CD4-positive, alpha-beta T cell treated with Interferon gamma for 1 hour (primary cell): ENCODE results near the gene SLC24A3.

ENCODE experiments used
- DNase-seq: peaks from one replicate; pipeline ENCODE4 v3.0.0-alpha.2; 2020

Gene SLC24A3

DNA sequence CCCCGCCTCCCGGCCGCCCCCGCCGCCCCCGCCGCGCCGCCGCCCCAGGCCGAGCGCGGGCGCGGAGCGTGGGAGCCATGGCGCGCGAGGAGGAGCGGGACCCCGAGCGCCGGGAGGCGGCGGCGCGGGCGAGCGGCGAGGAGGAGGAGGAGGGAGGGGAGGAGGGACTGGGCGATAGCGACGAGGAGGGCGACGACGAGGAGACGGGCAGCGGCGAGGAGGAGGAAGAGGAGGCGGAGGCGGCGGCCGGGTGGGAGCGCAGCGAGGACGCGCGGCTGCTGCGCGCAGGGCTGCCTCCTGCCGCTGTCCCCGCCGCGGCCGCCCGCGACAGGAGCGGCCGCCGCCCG, at the start of gene SLC24A3:
Gene SLC24A3 (plus strand): TSS at position 174 of the 347 bp plus-strand sequence.
- no peak for DNase-seq

DNA sequence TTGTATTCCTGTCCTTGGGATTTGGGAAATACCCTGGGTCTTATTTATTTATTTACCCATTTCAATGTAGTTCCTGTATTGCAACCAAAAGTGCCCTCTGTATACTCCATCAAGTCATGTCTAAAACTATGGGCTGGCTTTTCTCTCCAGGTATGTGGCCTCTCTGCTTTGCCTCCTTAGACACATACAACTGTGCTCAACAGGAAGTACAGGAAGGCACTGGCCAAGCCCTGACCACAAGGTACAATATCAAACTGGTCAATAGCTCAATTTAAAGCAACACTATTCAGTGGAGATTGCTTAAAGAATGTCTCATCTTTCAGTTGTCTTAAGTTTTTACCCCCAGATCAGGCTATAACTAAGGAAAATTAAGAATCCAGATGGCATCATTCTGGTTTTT, 42.3 kb upstream of the SLC24A3 start:
- DNase-seq: no peak

DNA sequence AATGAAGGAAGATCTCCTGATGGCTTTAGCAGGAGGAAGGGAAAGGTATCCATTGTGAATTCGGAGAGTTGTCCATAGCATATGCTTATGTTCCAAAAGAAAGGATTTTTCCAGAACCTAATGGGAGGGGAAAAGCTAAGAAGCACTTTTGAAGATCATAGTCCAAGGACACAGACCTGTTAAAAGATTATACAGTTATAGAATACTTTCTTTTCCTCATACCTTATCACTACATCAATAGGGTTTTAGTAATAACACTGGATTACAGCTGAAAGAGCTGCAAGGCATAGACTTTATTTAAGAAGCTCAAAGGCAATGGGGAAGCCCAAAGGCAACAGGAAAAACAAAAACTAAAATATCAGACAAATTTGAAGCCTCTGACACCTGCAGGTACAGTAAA, 39.8 kb upstream of the SLC24A3 start:
- DNase-seq: no peak

DNA sequence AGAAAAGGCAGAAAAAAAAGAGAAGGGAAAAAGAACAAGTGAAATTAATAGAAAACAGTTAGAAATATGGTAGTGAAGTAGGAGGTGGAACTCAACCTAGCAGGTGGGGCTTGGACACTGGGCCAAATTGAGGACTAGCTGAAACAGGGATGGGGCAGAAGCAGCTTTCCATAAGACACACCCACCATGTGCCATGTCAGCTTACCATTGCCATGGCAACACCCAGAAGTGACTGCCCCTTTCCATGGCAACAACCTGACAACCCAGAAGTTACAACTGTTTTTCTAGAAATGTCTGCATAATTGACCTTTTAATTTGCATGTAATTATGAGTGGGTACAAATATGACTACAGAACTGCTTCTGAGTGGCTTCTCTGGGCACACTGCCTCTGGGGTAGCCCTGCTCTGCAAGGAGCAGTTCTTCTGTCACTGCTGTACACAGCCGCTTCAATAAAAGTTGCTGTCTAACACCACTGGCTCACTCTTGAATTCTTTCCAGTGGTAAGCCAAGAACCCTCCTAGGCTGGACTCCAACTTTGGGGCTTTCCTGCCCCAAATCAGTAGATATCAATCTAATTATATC, 35.9 kb upstream of the SLC24A3 start:
- DNase-seq: no peak

DNA sequence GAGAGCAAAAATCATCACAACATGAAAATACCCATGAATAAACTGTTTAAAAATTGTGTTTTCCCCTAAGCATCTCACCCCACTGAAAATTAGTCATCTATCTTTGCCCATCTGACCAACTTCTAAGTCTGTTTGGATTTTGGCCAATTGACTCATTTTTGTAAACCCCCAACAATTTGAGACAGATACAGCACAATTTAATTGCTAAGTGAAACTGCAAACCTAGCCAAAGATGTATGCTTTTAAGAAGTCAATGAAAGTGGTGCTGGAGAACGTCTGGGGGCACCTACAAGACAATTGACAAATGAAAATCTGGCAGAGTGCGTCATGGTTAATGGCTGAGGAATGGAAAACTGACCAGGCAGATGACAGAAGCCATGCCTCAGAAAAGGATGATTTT, 30.9 kb upstream of the SLC24A3 start:
- DNase-seq: no peak

DNA sequence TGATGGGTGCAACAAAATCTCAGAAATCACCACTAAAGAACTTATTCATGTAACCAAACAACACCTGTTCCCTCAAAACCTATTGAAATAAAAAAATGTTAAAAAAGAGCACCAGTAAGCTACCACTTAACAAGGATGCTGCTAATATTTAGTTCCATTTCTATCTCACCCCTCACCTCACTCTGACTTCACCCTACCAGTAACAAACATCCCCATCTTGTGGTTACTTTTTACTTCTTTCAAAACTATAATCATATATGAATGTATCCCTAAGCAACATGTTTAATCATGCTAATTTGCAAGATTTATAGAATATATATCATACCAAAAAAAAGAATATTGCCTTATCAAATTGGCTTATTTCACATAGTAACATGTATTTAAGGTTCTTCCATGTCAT, 27.4 kb upstream of the SLC24A3 start:
- no peak for DNase-seq

DNA sequence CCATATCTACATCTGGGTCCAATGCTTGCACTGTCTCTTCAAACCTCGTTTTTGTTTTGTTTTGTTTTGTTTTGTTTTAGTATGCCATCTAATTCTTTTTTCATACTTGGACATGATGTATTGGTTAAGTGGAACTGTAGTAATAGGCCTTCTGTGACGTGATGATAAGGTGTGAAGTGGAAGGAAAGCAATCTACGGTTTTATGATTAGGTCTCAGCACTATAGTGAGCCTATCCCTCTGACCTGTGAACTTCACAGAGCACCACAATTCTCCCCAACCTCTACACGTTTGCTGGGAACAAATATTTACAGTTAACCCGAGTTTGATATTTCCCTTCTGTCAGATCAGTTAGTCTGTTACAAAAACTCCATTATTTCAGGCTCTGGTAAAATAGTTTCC, 19.1 kb upstream of the SLC24A3 start:
- DNase-seq: no peak

DNA sequence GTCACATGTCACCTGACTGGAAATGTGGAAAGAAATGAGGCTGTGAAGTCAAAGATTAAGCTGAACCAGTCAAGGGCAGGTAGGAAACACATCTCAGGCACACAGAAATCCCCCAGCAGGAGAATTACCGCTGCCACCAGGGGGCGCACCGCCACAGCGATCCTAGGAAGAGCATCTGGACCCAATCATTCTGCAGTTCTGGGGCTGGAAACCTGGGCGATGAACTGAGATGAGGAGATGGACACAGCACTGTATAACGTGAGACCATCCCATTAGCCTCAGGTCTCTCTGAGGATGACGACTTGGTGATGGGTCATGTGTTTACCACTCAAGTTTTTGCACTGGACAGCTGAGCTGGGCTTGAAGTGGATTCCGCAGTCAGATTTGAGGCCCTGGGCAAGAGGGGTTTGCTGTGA, 6.5 kb upstream of the SLC24A3 start:
- peak; percentile 30 for DNase-seq

DNA sequence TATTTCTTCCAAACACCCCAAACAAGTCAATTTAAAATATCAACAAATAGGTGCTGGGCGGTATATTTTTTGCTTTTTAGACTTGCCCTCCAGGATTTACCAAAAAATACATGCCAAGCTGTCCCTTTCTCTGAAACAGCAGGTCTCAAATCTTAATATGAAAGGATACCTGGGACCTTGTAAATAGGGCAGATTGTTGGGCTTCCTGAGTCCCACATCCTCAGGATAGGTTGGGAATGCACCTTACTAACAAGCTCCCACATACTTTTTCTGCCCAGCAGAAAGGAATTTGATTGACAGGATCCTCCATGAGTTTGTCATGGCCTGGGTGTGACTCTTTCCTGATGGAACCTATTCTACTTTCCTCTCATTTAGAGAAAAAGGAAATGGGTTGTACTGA, 4.9 kb upstream of the SLC24A3 start:
- no peak for DNase-seq

DNA sequence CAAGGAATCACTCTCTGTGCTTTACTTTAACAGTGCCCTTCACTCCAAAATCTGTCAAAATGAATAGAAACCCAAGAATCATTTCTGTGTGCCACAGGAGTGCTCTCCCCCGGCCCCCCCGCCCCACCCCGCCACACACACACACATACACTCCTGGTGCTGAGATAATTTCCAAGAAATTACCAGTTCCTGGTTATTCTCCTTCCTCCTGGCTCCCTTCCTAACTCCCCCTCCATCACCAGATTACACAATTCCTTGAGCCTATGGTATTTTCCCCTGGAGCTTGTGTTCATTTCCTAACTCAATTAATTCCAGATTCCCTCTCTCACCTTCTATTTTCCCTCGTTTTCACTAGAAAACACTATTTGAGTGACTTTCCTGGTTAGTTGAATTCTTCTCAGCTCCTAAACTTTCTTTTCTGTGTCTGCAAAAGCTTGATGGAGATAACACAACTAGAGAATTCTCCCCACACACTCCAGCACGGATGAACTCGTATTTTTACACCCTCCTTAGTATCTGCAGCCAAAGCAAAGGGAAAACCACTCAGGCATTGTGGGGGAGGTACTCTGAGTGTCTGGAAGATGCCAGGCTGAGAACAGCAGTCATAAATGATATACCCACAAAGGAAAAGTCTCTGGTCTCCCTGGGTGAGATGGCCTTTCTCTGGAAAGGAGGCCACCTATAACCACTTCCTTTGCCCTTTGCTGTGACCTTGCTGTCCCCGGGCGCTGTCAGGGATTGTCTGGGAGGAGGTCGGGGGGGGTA, 1.9 kb upstream of the SLC24A3 start:
- no peak for DNase-seq

DNA sequence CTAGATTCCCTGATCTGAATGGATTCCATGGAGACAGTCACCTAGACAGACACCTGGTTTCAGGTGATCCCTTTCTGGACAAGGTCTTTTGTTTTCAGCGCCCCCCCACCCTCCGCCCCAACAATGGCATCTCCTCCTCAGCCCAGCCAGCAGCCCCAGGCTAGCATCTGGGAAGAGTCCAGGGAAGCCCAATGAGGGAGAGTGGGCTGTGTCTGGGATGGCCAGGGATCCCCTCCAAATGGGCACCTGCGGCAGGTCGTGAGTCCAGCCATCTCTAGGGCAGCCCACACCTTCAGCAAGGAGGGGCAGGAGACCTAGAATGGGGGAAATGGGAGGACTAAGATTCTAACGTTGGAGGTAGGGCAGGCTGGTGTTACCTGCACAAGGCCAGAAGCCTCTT, 1.2 kb upstream of the SLC24A3 start:
- DNase-seq: no peak

DNA sequence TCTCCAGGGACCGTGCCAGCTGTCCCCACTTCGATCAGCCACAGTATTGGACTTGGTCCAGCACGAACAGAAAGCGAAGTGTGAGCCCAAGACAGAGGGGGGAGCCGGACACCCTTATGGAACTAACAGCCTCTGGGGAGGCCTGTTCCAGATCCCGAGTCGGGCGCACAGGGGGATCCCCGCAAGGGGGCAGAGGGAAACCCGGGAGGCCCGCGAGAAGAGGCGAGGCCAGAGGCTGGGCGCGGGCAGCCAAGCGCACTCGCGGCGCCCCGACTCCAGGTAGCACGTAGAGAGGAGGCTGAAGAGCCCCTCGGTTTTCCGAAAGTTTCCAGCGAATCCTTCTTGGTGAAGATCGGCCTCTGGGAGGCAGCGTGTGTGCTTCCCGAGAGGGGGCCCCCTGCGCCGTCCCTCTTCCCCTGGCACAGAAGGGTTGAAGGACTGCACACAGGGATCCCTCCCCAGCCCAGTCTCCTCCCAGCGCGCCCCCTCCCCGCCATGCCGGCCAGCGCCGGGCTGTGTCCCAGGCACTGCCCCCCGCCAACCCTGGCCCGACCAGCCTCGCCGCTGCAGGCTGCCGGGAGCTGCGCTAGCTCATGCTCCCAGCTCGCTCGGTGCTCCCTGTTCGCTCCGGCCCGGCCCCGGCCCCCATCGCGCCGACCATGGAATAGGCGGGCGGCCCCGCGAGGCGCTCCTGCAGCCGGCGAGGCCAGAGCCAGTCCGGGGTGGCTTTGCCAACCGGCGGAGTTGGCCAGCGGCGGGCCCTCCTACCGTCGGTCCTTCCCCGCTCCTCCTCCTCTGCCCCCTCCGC, 577 bp upstream of the SLC24A3 start:
- no peak for DNase-seq

DNA sequence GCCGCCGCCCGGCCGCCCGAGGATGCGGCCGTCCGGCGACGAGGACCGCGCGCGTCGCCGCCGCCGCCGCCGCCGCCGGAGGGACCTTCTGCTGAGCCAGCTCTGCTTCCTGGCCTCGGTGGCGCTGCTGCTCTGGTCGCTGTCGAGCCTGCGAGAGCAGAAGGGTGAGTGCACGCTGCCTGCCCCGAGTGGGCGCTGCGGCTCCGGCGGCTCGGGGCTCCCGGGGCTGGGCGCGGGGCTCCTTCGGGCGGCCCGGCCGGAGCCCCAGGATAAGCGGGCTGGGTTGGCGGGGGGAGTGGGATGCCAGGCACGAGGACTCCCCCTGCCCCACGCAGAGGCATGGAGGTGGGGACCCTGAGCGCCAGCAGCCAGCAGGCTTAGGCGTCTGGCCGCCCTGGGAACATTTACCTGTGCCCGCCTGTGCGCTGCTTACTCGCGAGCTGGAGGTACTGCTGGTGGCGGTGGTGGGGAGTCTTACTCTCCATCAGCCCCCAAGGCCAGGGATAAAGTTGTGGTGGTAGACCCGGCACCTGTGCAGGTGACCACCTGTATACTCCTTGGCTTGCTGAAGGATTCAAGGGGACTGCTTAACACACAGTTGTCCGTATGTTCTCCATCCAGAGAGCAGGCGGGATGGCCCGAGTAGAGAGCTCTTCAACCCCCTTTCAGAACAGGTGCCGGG, 520 bp downstream of the SLC24A3 start:
- peak; percentile 33 for DNase-seq

DNA sequence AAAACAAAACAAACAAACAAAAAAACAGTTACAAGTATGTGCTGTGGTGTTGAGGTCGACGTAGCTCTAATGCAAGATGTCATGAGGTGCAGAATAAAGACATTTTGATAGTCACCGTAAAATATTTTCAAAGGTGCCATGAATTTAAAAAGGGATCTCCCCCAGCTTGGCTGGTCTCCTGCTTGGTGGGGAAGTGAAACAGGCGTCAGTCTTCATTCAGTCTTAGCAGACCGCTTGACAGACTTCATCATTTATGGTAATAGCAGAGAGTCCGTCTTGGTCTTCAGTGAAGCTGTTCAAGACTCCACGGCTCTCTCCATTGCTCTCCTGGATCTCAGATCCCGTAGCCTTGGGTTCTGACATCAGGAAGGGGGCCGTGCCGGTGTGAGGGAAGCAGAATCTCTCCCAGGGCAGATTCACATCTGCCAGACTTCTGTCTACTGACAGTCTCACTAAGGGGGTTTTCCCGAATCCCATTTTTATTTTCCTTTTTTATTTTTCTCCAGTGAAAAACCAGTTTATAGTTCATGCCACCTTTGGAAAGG, 1.6 kb downstream of the SLC24A3 start:
- no peak for DNase-seq

DNA sequence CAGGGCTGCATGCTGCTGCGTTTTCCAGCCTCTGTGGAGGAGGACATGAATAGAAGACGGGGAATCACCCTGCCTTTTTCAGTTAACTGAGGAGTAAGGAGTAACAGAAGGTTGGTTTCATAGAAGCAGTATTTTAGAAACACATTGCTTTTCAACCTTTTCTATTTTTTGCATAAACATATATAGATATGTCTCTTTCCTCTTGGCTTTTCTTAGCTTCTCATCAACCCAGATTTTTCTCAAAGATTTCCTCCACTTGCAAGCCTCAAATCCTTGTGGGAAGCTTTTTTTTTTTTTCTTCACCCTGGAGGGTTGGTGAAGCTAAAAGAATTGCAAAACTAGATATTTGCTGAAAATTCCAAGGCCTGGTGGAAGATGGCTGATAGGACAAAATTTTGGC, 6.0 kb downstream of the SLC24A3 start:
- no peak for DNase-seq

DNA sequence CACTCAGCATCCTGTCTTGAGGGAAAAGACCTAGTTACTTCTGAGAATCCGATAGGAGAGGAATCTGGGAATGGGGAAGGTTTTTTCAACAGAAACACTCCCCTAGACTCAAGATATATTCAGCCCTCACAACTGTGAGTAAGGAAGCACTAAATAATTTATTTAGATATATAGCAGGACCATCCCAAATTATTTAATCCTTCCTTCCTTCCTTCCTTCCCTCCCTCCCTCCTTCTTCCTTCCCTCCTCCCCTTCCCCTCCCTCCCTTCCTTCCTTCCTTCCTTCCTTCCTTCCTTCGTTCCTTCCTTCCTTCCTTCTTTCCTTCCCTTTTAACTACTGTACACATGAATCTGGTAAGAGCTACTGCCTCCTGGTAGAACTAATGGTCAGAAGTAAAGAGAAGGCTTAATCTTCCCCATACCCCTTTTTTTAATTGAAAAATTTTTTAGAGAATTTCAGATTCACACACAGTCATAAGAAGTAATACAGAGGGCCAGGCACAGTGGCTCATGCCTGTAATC, 10.1 kb downstream of the SLC24A3 start:
- no peak for DNase-seq

DNA sequence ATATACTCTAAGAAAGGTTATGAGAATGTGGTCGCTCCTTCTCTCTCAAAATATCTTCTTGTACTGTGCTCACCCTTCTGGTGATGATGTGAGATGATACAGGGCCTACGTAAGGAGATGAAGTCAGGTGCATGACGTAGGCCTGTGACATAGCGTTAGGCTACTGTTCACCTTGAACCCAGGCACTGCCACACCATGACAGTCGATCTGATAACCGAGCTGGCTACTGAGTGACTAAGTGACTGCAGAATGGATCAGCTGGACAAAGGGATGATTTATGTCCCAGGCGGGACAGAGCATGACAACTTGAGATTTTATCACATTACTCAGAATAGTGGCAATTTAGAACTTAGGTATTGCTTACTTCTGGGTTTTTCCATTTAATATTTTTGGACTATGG, 11.2 kb downstream of the SLC24A3 start:
- DNase-seq: no peak

DNA sequence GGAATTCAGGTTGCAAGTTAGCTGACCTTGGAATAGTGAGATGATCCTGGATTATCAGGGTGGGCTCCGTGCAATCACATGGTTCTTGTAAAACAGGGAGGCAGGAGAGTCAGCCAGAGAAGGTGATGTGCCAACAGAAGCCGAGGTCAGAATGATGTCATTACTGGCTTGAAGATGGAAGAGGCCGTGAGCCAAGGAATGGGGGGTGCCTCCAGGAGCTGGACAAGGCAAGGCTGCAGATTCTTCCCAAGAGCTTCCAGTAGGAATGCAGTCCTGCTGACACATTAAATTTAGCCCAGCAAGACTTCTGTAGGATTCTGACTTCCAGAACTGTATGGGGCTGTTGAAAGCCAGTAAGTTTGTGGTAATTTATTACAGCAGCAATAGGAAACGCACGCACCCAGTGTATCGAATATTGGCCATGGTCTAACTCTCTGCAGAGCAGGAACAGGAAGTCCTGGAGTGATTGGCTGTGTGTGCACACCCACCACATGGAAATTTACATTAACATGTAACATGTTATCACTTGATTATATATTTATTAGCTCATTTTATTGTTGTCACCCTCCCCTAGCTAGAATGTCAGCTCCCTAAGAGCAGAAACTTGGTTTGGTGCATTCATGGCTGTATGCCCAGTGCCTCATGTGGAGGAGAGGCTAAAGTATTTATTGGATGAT, 19.1 kb downstream of the SLC24A3 start:
- DNase-seq: no peak

DNA sequence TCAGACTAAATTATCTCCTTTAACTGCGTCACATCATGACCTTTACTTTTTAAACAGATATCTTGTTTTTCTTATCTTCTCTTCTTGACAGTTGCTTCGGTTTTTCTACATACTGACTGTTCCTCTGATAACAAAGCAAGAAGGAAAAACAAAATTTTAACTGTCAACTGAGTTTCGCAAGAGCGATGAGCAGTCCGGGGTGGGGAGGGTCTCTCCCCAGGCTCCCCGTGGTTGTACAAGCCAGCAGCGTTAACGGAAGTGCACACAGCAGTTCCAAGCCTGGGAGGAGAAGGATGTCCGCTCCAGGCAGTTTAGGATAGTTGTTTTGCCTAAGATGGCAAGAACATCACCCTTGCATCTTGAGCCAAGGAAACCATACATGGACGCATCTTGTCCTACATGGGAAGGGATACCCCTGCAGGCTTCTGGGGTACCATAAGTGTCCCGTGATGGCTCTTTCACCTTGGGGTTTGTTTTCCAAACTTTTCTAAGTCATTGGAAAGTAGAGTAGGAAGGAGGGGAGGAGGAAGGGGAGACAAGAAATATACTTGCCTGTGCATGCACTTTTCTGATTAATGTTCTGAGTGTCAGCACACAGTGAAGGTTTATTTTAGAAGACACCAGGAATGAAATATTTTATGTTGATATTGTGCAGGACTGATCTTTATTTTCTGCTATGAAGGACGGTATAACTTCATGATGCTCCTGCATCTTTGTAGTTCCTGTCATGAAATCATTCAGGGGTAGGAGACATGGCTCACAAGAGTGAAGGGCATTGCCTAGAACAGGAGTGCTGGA, 20.8 kb downstream of the SLC24A3 start:
- DNase-seq: no peak

DNA sequence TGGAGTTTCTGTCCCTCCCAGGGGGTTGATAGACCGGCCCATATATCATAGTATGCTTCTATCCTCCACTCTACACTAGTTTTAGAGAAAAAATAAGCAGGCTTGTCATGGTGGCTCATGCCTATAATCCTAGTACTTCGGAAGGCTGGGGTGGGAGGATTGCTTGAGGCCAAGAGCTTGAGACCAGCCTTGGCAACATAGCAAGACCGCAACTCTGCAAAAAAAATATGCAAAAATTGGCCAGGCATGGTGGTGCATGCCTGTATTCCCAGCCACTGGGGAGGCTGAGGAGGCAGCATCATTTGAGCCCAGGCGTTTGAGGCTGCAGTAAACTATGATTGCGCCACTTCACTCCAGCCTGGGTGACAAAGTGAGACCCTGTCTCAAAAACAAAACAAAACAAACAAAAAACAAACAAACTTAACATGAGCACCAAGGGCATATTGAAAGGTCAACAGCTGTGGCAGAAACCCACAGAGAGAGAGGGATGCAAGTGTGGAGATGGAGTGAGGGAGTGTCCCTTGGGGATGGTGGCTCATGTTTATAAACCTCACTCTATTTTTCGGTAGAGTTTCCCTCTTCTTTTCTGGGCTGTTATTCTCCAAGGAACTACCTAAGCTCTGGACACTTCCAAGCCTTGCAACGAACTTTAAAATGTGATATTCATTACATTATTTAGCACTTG, 24.1 kb downstream of the SLC24A3 start:
- DNase-seq: no peak

DNA sequence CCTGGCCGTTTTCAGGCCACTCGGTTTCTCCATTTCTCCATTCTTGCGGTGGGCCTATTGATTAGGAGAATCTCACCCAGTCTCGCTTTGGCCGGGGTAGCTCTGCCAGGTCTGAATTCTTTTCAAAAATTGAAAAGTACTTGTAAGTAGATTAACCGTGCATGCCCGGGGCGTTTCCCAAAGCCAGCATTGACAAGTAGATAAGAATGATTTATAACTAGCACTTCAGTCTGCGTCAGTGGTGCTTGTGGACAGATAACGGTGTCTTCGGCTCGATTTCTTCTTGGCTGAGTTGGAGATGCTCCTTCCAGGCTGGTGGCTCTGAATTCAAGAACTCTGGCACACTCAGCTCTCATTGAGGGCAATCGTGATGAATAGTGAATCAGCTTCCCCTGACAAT, 29.0 kb downstream of the SLC24A3 start:
- no peak for DNase-seq
